HEK293T (cell line): ENCODE data around the gene NAP1L4.

Source experiments
- CTCF ChIA-PET: fragments of 350-600 bp; formaldehyde crosslinking; extraction: SDS; loops from one replicate; lab custom pipeline; 2021; ENCODE audit warnings: antibody characterized with exemption, inconsistent platforms; lab: Yijun Ruan, JAX
- POLR2A ChIA-PET: fragments of 350-600 bp; formaldehyde crosslinking; extraction: SDS; loops from one replicate; lab custom pipeline; 2020; ENCODE audit warnings: antibody characterized with exemption, inconsistent platforms; lab: Yijun Ruan, JAX
- DNase-seq: peaks from one replicate; pipeline ENCODE4 v3.0.0; 2012; ENCODE audit warnings: mixed read lengths; ENCODE audit errors: extremely low spot score
- ARNT ChIP-seq: fragments of 450-650 bp; IDR thresholded peaks from 2 replicates; pipeline ENCODE4 v1.6.1; 2017; ENCODE audit warnings: mild to moderate bottlenecking
- BHLHE40 ChIP-seq: fragments of 450-650 bp; IDR thresholded peaks from 2 replicates; pipeline ENCODE4 v1.6.1; 2016; ENCODE audit warnings: mild to moderate bottlenecking, moderate library complexity, borderline replicate concordance
- CTBP1 ChIP-seq: fragments of 450-650 bp; IDR thresholded peaks from 2 replicates; pipeline ENCODE4 v1.6.1; 2016; ENCODE audit warnings: borderline replicate concordance
- ELF4 ChIP-seq: fragments of 450-650 bp; IDR thresholded peaks from 2 replicates; pipeline ENCODE4 v1.6.1; 2017; ENCODE audit warnings: antibody characterized with exemption
- FOXA1 ChIP-seq: fragments of 450-650 bp; IDR thresholded peaks from 2 replicates; pipeline ENCODE4 v1.6.1; 2016; ENCODE audit warnings: mild to moderate bottlenecking
- FOXK2 ChIP-seq: fragments of 450-650 bp; IDR thresholded peaks from 2 replicates; pipeline ENCODE4 v1.6.1; 2016; ENCODE audit warnings: mild to moderate bottlenecking
- FOXM1 ChIP-seq: fragments of 450-650 bp; IDR thresholded peaks from 2 replicates; pipeline ENCODE4 v1.6.1; 2017; ENCODE audit warnings: mild to moderate bottlenecking, borderline replicate concordance
- HDGF ChIP-seq: fragments of 450-650 bp; IDR thresholded peaks from 2 replicates; pipeline ENCODE4 v1.6.1; 2017; ENCODE audit warnings: antibody characterized with exemption, borderline replicate concordance
- L3MBTL2 ChIP-seq: fragments of 450-650 bp; conservative IDR thresholded peaks from 2 replicates; pipeline ENCODE4 v1.6.1; 2016; ENCODE audit warnings: mild to moderate bottlenecking
- LEF1 ChIP-seq: fragments of 450-650 bp; IDR thresholded peaks from 2 replicates; pipeline ENCODE4 v1.6.1; 2017; ENCODE audit warnings: mild to moderate bottlenecking, borderline replicate concordance
- NFRKB ChIP-seq: fragments of 450-650 bp; IDR thresholded peaks from 2 replicates; pipeline ENCODE4 v1.6.1; 2016; ENCODE audit warnings: mild to moderate bottlenecking, moderate library complexity
- SP1 ChIP-seq: fragments of 450-650 bp; IDR thresholded peaks from 2 replicates; pipeline ENCODE4 v1.6.1; 2017
- SUZ12 ChIP-seq: fragments of 450-650 bp; IDR thresholded peaks from 2 replicates; pipeline ENCODE4 v1.6.1; 2016; ENCODE audit warnings: mild to moderate bottlenecking
- TARDBP ChIP-seq: fragments of 450-650 bp; IDR thresholded peaks from 2 replicates; pipeline ENCODE4 v1.6.1; 2016
- ZNF384 ChIP-seq: fragments of 450-650 bp; IDR thresholded peaks from 2 replicates; pipeline ENCODE4 v1.6.1; 2016
- TF ChIP-seq, protein P1 (sequence below): fragments of 450-650 bp; IDR thresholded peaks from 2 replicates; pipeline ENCODE4 v1.6.1; 2016

The NAP1L4 gene

DNA sequence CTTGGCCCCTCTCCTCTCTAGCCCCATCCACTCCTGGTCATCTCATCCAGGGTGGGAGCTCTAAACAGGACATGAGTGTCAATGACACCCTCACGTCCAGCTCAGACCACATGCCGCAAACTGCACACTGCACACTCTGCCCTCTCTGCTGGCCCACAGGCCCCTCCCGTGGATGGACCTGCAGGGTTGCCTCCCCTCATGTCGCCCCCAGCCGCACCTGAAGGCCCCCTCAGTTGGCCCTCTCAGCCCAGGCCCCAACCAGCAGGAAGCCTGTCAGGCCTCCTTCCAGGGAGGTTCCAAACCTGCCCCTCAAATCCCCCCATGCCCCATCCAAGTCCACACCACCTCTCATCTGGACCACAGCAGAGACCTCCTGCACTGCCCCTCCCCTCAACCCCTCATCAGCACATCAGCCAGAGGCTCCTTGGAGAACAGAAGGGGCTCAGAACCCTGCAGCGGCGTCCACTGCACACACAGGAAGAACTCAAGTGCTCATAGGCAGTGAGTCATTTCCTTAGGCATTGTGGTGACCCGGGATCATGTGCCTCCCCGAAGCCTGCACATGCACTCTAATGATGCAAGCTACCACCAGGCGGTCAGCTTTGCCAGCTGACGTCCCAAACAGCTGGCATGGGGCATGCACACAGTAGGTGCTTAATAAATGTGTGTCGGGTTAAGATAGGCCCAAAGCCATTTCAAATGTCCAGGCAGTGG is 93.6 kb downstream of the NAP1L4 start:
- ChIA-PET POLR2A (no interaction called here), CTCF (no interaction called here)
- no peak for DNase-seq
- TF ChIP-seq FOXK2 = no peak
- no peak for TF ChIP-seq FOXM1
- no peak for TF ChIP-seq SP1
- no peak for TF ChIP-seq NFRKB
- no peak for TF ChIP-seq CTBP1
- TF ChIP-seq HDGF = no peak
- TF ChIP-seq L3MBTL2 = no peak
- no peak for TF ChIP-seq SUZ12

DNA sequence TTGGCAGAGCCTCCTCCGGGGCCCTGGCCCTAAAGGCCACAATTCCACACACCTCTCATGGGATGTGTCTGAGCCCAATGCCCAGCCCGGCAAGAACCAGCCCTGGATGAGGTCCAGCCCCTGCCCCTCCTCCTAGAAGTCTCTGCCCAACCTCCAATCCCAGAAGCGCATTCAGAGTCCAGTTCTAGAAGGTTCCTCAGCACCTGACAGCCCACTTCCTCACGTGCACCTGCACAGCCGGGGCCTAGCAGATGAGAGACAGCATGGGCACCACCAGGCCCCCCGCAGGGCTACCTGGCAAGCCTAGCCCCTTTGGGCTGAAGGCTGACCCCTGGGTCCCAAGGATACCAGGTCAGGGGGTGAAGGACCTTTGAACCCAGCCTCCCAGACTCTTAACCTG is 95.1 kb downstream of the NAP1L4 start:
- POLR2A ChIA-PET = no interaction called here
- no peak for DNase-seq
- CTCF ChIA-PET = no interaction called here
- TF ChIP-seq NFRKB (no peak), HDGF (no peak), ARNT (no peak), SP1 (no peak), TARDBP (no peak), SUZ12 (no peak), L3MBTL2 (no peak), FOXK2 (no peak), ZNF384 (no peak), FOXM1 (no peak), ELF4 (no peak), LEF1 (no peak), FOXA1 (no peak), CTBP1 (no peak), BHLHE40 (no peak)
- TF ChIP-seq, protein P1, sequence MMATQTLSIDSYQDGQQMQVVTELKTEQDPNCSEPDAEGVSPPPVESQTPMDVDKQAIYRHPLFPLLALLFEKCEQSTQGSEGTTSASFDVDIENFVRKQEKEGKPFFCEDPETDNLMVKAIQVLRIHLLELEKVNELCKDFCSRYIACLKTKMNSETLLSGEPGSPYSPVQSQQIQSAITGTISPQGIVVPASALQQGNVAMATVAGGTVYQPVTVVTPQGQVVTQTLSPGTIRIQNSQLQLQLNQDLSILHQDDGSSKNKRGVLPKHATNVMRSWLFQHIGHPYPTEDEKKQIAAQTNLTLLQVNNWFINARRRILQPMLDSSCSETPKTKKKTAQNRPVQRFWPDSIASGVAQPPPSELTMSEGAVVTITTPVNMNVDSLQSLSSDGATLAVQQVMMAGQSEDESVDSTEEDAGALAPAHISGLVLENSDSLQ = no peak

DNA sequence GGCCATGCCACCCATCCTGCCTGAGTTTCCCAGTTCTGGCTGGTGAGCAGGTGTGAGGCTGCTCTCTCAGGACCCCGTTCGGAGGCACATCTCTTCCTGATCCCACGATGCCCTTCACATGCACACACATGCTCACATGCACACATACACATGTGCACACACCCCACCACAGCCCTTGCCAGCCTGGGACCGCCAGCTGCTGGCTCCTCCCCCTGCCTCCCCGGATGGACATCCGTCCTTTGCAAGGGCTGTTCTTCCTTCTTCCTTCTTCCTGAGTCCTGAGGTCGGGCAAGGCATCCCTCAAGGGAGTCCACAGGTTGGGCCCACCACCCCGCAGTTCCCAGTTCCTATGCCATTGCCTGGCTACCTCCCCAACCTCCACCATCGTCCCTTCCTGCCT is 96.1 kb downstream of the NAP1L4 start:
- ChIA-PET POLR2A (no interaction called here), CTCF (interaction anchor here (0.6 to 1.5 kb wide), 2 partner anchors 139 to 363 kb away, joined by 4 to 8 read pairs; no protein-coding TSS in a partner anchor)
- TF ChIP-seq CTBP1 (no peak), LEF1 (no peak), ELF4 (no peak), NFRKB (no peak)
- no peak for DNase-seq
